HepG2 (cell line): ENCODE results near the gene PPP1R1B. TPM values are rescaled to one million over a fixed set of nuclear protein-coding genes. Genes with fewer than 3 reads are reported as not detected.

Source experiments
- ADNP ChIP-seq: sonication (generic); formaldehyde crosslinking; IDR thresholded peaks from 2 replicates; pipeline ENCODE4 v1.4.0; 2020; ENCODE audit warnings: missing genetic modification reagents
- BATF2 ChIP-seq: sonication (generic); formaldehyde crosslinking; IDR thresholded peaks from 2 replicates; pipeline ENCODE4 v1.8.0; 2022; ENCODE audit warnings: mild to moderate bottlenecking, missing genetic modification reagents, moderate library complexity
- CENPX ChIP-seq: sonication (generic); formaldehyde crosslinking; IDR thresholded peaks from 2 replicates; pipeline ENCODE4 v1.9.0; 2021; ENCODE audit warnings: mild to moderate bottlenecking, missing genetic modification reagents, moderate library complexity
- FOXP4 ChIP-seq: sonication (generic); formaldehyde crosslinking; IDR thresholded peaks from 2 replicates; pipeline ENCODE4 v1.4.0; 2020; ENCODE audit warnings: missing genetic modification reagents
- HOXD1 ChIP-seq: sonication (generic); formaldehyde crosslinking; IDR thresholded peaks from 2 replicates; pipeline ENCODE4 v1.5.0; 2020; ENCODE audit warnings: missing genetic modification reagents
- JUNB ChIP-seq: sonication (generic); formaldehyde crosslinking; IDR thresholded peaks from 2 replicates; pipeline ENCODE4 v1.8.0; 2022; ENCODE audit warnings: missing genetic modification reagents, mild to moderate bottlenecking, borderline replicate concordance
- MEIS2 ChIP-seq: sonication (generic); formaldehyde crosslinking; IDR thresholded peaks from 2 replicates; pipeline ENCODE4 v1.9.0; 2021; ENCODE audit warnings: mild to moderate bottlenecking, missing genetic modification reagents
- MYPOP ChIP-seq: sonication (generic); formaldehyde crosslinking; IDR thresholded peaks from 2 replicates; pipeline ENCODE4 v1.8.1; 2023; ENCODE audit warnings: mild to moderate bottlenecking, moderate library complexity, missing genetic modification reagents
- NR0B2 ChIP-seq: sonication (generic); formaldehyde crosslinking; IDR thresholded peaks from 2 replicates; pipeline ENCODE4 v1.4.0; 2020; ENCODE audit warnings: mild to moderate bottlenecking, missing genetic modification reagents
- PAX8 ChIP-seq: sonication (generic); formaldehyde crosslinking; IDR thresholded peaks from 2 replicates; pipeline ENCODE4 v1.8.0; 2022; ENCODE audit warnings: mild to moderate bottlenecking, missing genetic modification reagents, borderline replicate concordance
- PREB ChIP-seq: sonication (generic); formaldehyde crosslinking; IDR thresholded peaks from 2 replicates; pipeline ENCODE4 v1.4.0; 2020; ENCODE audit warnings: missing genetic modification reagents
- RNF2 ChIP-seq: fragments of 450-650 bp; conservative IDR thresholded peaks from 2 replicates; pipeline ENCODE4 v1.6.1; 2016; ENCODE audit warnings: low read depth
- SATB2 ChIP-seq: sonication (generic); formaldehyde crosslinking; IDR thresholded peaks from 2 replicates; pipeline ENCODE4 v1.5.0; 2020; ENCODE audit warnings: missing genetic modification reagents
- SKIL ChIP-seq: sonication (generic); formaldehyde crosslinking; IDR thresholded peaks from 2 replicates; pipeline ENCODE4 v1.8.0; 2022; ENCODE audit warnings: missing genetic modification reagents, mild to moderate bottlenecking, moderate library complexity, borderline replicate concordance
- SNAPC5 ChIP-seq: sonication (generic); formaldehyde crosslinking; IDR thresholded peaks from 2 replicates; pipeline ENCODE4 v1.8.1; 2023; ENCODE audit warnings: mild to moderate bottlenecking, missing genetic modification reagents, borderline replicate concordance
- SOX13 ChIP-seq, 3 experiments: fragments of 450-650 bp in 1 of 3; sonication (generic) in 1 of 3; formaldehyde crosslinking in 1 of 3; IDR thresholded peaks in 2 of 3; conservative IDR thresholded peaks in 1 of 3; 2 replicates each; pipeline versions ENCODE4 v1.5.0 to v1.6.1; 2016 to 2020; ENCODE audit warnings: antibody characterized with exemption in 1 of 3, mild to moderate bottlenecking in 1 of 3, missing compliant biosample characterization in 1 of 3, missing genetic modification reagents in 1 of 3, moderate library complexity in 1 of 3
- SP5 ChIP-seq: IDR thresholded peaks from 2 replicates; pipeline ENCODE4 v1.6.1; 2016; ENCODE audit warnings: low read depth, borderline replicate concordance
- ZNF546 ChIP-seq: sonication (generic); formaldehyde crosslinking; conservative IDR thresholded peaks from 2 replicates; pipeline ENCODE4 v1.8.1; 2023; ENCODE audit warnings: mild to moderate bottlenecking, missing genetic modification reagents
- ZNF563 ChIP-seq: sonication (generic); formaldehyde crosslinking; IDR thresholded peaks from 2 replicates; pipeline ENCODE4 v1.8.0; 2022; ENCODE audit warnings: mild to moderate bottlenecking, moderate library complexity, missing genetic modification reagents
- ZNF670 ChIP-seq: sonication (generic); formaldehyde crosslinking; IDR thresholded peaks from 2 replicates; pipeline ENCODE4 v1.8.0; 2022; ENCODE audit warnings: mild to moderate bottlenecking, missing genetic modification reagents, borderline replicate concordance
- ZNF749 ChIP-seq: sonication (generic); formaldehyde crosslinking; IDR thresholded peaks from 2 replicates; pipeline ENCODE4 v1.8.0; 2022; ENCODE audit warnings: mild to moderate bottlenecking, missing genetic modification reagents, moderate library complexity, borderline replicate concordance
- polyA plus RNA-seq, 8 experiments: library from polyadenylated mRNA; depleted of rRNA in 3 of 8; stranded (reverse) in 7 of 8; unstranded in 1 of 8; fragments of >200 nt; fragmentation: Illumina TruSeq in 4 of 8; extraction: Trizol in 4 of 8; gene quantifications; 2 replicates each; pipeline versions ENCODE4 v1.2.1 to v1.2.3, GENCODE V29; 2011 to 2016; ENCODE audit warnings: low read depth in 4 of 8, missing spikeins in 1 of 8, mixed read lengths in 1 of 8; ENCODE audit not compliant: insufficient read depth in 1 of 8
- total RNA-seq, 5 experiments: library from RNA; depleted of rRNA; stranded (reverse); fragments of >200 nt; fragmentation: Illumina TruSeq; extraction: Trizol; gene quantifications; 2 replicates each; pipeline ENCODE4 v1.2.3, GENCODE V29; 2016; ENCODE audit warnings: low read depth in 1 of 5

Gene PPP1R1B
- total and polyA plus RNA-seq, 2 of the 13 experiments (the other 11 are each of a cell fraction or from before 2014, with no cell fraction given) = 0.08 TPM; not detected in 1

- TF ChIP-seq SOX13 (IDR thresholded peaks at IDR 0.05) = no peak
- peak in 1 of 2 experiments; percentile 55; a peak in 2 of 4 replicates for TF ChIP-seq SOX13 (CRISPR knock-in tag; conservative IDR thresholded peaks at IDR 0.05 in 1 of 2, IDR thresholded peaks at IDR 0.05 in 1 of 2)
- no peak for TF ChIP-seq ZNF749 (CRISPR knock-in tag)
- no peak for TF ChIP-seq ZNF670
- no peak for TF ChIP-seq PAX8 (CRISPR knock-in tag)
- no peak; the same call in 1 of the 2 replicates for TF ChIP-seq MYPOP (CRISPR knock-in tag)
- no peak for TF ChIP-seq ADNP
- TF ChIP-seq PREB (CRISPR knock-in tag) = no peak
- TF ChIP-seq ZNF546 (CRISPR knock-in tag) = 0 out of 2 replicates have a peak, but pooled peaks have one; percentile 75
- TF ChIP-seq SNAPC5 (CRISPR knock-in tag) = 0 out of 2 replicates have a peak, but pooled peaks have one; percentile 32
- TF ChIP-seq CENPX (CRISPR knock-in tag) = no peak
- TF ChIP-seq SATB2 = no peak
- no peak for TF ChIP-seq HOXD1
- peak; percentile 53; the same call in 1 of the 2 replicates for TF ChIP-seq ZNF563 (CRISPR knock-in tag)
- TF ChIP-seq MEIS2 (CRISPR knock-in tag) = peak; percentile 26; the same call in 1 of the 2 replicates
- peak; percentile 90 for TF ChIP-seq SP5 (CRISPR knock-in tag)
- no peak for TF ChIP-seq NR0B2 (CRISPR knock-in tag)
- no peak for TF ChIP-seq SKIL
- TF ChIP-seq RNF2 = no peak
- no peak for TF ChIP-seq BATF2
- TF ChIP-seq FOXP4 (CRISPR knock-in tag) = peak; percentile 82
- no peak for TF ChIP-seq JUNB (CRISPR knock-in tag)
Measured at GRCh38 chr17:39674702-39675389, 48.1 kb downstream of the PPP1R1B start (continued).
